GM21576 (cell line): Measurements from ENCODE around the gene GYPC.
"Not testable (repeated sequence)": the region's sequence is repeated elsewhere in the genome, so short reads cannot be mapped to it uniquely, and the experiment has no call there.

Source experiments
- ATAC-seq: cut with Tn5 transposase; IDR thresholded peaks from one replicate; pipeline ENCODE4 v1.9.1; 2021; ENCODE audit warnings: mild to moderate bottlenecking, moderate library complexity; ENCODE audit not compliant: unreplicated experiment

The GYPC gene, protein sequence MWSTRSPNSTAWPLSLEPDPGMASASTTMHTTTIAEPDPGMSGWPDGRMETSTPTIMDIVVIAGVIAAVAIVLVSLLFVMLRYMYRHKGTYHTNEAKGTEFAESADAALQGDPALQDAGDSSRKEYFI

GRCh38 chr2:126655500-126656430, at the start of gene GYPC:
GYPC (plus strand) TSS chr2:126656158; CDS start chr2:126656264, 106 bp downstream.
- peak; percentile 23 for ATAC-seq

- ATAC-seq, result no peak
Observed at GRCh38 chr2:126614524-126615227, 41.3 kb upstream of the GYPC start.

GRCh38 chr2:126616606-126617069, 39.3 kb upstream of the GYPC start:
- peak; percentile 50 for ATAC-seq

DNA sequence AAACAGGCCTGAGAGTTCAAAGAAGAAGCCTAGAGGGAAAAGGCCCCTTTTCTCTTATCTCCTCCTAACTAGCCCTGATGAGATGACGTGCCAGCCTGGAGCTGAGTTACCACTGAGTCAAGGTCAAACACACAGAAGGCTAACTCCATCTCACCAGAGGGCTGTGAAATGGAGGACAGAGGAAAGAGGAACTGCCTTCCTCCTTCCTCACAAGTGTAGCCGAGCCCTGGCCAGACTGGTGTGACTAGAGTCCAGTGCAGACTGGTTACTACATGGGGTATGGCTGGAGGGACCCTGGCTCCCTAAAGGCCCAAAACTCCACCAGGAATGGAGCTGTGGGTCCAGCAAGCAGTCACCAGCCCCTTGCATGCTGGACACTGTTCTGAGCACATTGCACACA, 35.7 kb upstream of the GYPC start:
- no peak for ATAC-seq

GRCh38 chr2:126623000-126623399, 33.0 kb upstream of the GYPC start:
- ATAC-seq, result no peak

DNA sequence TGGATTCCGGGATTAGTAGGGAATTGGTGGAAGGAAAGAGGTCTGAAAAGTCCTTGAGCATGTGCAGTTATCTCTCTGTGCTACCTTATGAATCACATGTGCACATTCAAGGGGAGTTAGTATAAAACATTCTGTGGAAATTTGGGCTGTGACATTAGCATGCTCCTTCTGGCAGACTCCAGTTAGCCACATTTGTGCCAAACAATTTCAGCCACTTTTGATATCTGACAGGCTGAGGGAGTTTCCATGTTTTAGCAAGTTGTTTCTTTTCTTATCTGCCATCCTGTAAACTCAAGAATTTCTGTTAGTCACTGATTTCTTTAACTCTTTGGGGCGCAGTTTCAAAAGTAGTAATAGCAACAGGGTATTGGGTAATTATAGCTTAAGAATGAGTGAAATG, 28.3 kb upstream of the GYPC start:
- no peak for ATAC-seq

DNA sequence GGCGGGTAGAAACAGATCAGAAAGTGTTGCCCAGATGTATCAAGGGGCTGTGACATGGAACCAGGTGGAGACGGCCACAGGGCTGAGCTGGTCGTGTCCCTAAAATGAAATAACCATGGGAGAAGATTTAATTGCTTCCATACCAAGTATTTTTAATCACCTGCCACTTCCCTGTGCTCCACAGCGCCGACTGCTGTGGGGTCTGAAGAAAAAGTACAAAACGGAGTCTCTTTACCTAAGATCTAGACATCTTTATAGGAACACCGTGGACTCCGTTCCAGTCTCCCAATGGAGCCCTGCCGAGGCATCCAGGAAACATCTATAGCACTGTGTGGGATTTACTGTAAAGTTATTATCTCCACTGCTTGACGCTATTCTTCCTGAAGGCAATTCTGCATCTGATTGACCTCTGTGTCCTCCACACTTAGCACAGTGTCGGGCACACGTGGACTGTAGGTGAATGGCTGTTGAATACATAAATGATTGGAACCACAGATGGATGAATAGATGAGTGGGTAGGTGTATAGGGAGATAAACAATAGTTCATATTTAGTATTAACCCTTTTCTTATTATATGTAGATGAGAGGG, 21.6 kb upstream of the GYPC start:
- no peak for ATAC-seq

GRCh38 chr2:126635281-126635680, 20.7 kb upstream of the GYPC start:
- no peak for ATAC-seq

- ATAC-seq, result no peak
Observed at GRCh38 chr2:126635736-126636135, 20.2 kb upstream of the GYPC start.

- ATAC-seq, result no peak
Observed at GRCh38 chr2:126637386-126637785, 18.6 kb upstream of the GYPC start.

GRCh38 chr2:126638746-126639145, 17.2 kb upstream of the GYPC start:
- ATAC-seq, result no peak

DNA sequence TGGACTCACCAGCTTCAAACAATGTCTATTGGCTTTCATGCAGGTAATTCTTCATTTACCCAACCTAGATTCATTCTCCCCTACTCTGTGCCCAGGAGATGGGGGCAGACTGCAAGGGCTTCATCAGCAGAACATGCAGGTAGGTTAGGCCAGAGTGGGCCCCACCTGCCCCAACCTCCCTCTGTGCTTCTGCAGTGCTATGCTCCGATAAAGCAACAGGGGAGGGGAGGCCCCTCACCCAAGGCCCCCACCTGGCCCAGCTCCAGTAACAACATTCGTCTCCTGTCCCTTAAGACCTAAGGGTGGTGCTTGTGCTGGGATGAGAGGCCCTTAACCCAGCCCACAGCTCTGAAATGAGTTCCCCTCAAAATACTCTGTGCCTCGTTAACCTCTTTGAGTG, 16.7 kb upstream of the GYPC start:
- ATAC-seq, result no peak

GRCh38 chr2:126641294-126641693, 14.7 kb upstream of the GYPC start:
- ATAC-seq, result not testable (repeated sequence)

GRCh38 chr2:126642031-126642430, 13.9 kb upstream of the GYPC start:
- no peak for ATAC-seq

DNA sequence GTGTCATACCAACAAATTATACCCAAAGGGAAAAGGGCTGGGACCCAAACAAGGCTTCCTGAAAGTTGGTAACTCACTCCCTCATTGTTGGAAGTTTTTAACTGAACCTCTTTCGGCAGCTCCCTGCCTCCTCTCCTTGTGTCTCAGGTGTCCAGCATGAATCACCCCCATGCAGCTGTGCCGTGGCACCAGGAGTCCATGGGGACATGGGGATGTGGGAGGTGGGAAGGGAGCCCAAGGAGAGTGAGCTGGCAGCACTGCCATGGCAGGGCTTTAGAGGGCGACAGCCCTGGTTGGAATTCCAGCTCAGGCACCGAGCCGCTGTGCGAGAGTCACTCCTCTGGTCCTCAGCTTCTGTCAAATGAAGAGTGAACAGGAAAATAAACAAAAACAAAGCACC, 12.5 kb upstream of the GYPC start:
- no peak for ATAC-seq

DNA sequence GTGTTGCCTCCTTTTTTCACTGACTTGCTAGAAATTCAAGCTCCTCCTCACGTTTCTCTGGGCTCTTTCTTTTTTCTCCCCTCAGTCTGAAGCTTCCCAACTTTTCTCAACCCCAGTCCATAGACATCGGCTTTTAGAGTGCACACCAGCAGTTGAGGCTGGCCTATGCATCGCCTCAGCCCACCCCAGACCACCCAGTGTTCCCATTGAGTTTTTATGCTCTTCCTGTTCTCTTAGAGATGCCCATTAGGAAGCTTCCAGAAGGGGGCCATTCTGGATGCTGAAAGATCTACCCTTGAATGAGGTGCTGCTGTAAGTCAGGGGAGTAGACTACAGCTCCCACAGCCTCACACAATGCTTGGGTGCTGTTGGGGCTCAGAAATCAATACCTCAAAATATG, 12.0 kb upstream of the GYPC start:
- no peak for ATAC-seq

- ATAC-seq, result peak; percentile 96
Observed at GRCh38 chr2:126644630-126645191, 11.2 kb upstream of the GYPC start.

DNA sequence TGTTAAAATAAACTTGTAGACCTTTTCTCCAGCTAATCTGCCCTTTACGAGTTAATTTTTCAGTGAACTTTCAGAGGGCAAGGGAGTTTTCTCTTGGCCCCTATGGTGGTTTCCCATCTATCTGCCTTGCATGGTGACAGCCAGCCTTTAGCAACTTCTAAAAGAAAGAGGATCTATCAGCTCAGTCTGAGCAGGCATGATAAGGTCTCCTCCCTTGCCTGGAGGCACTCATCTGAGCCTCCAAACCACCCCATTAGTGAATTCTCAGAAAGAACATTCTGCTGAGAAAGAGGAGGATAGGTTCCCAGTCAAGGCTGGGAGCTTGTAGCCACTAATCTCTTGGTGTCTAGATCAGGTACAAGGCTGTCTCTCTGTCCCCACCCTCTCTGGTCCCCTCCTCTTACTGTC, 10.7 kb upstream of the GYPC start:
- ATAC-seq, result peak; percentile 50

GRCh38 chr2:126646026-126646425, 9.9 kb upstream of the GYPC start:
- ATAC-seq, result no peak

- ATAC-seq, result not testable (repeated sequence)
Observed at GRCh38 chr2:126647714-126648344, 8.1 kb upstream of the GYPC start.
